Measurements from ENCODE around the gene RUNX2.

The RUNX2 gene

GRCh38 chr6:45644720-45645119 is 316.6 kb downstream of the RUNX2 start:
- Histone ChIP-seq H3K27ac (ENCODE audit: low read depth, low read length, poor library complexity, severe bottlenecking) (no peak overlapping the region), H3F3A (ENCODE audit: insufficient read depth, low read length) (no peaks in the 10 kb centered on the region), H3K4me1 (ENCODE audit: insufficient read depth, low read length, severe bottlenecking) (peaks cover 4% of the 10 kb centered on the region), H3K79me2 (ENCODE audit: insufficient read depth, low read length) (no peaks in the 10 kb centered on the region), H2AFZ (ENCODE audit: low read length) (no peak overlapping the region), H3K27me3 (ENCODE audit: insufficient read depth, low read length) (peaks cover 6% of the 10 kb centered on the region; the same call in 1 of the 2 replicates), H3K9me2 (ENCODE audit: low read depth, low read length) (no peaks in the 10 kb centered on the region), H3K4me3 (ENCODE audit: low read depth, low read length, poor library complexity, severe bottlenecking) (no peak overlapping the region), H3K9ac (ENCODE audit: low read length) (no peak overlapping the region), H3K36me3 (ENCODE audit: insufficient read depth, low read length) (no peaks in the 10 kb centered on the region), H3K9me3 (ENCODE audit: low read length) (no peaks in the 10 kb centered on the region), H3K4me2 (ENCODE audit: low read length) (no peak overlapping the region), H4K20me1 (ENCODE audit: insufficient read depth, low read length) (no peaks in the 10 kb centered on the region)
- no peak for TF ChIP-seq CTCF (IDR thresholded peaks at IDR 0.05; ENCODE audit: low read length)
- TF ChIP-seq EZH2 (IDR thresholded peaks at IDR 0.05; ENCODE audit: borderline replicate concordance, low read length): no peak

GRCh38 chr6:45645302-45645701 is 317.2 kb downstream of the RUNX2 start:
- no peak overlapping the region for H3K9ac ChIP-seq (ENCODE audit: low read length)
- TF ChIP-seq CTCF (IDR thresholded peaks at IDR 0.05; ENCODE audit: low read length): no peak
- no peak for TF ChIP-seq EZH2 (IDR thresholded peaks at IDR 0.05; ENCODE audit: borderline replicate concordance, low read length)
- no peak overlapping the region for H3K4me2 ChIP-seq (ENCODE audit: low read length)
- H3K27me3 ChIP-seq (ENCODE audit: insufficient read depth, low read length): peaks cover 6% of the 10 kb centered on the region; the same call in 1 of the 2 replicates
- no peaks in the 10 kb centered on the region for H3K36me3 ChIP-seq (ENCODE audit: insufficient read depth, low read length)
- H2AFZ ChIP-seq (ENCODE audit: low read length): no peak overlapping the region
- no peak overlapping the region for H3K27ac ChIP-seq (ENCODE audit: low read depth, low read length, poor library complexity, severe bottlenecking)
- H3K79me2 ChIP-seq (ENCODE audit: insufficient read depth, low read length): no peaks in the 10 kb centered on the region
- H3K4me1 ChIP-seq (ENCODE audit: insufficient read depth, low read length, severe bottlenecking): peaks cover 4% of the 10 kb centered on the region
- H4K20me1 ChIP-seq (ENCODE audit: insufficient read depth, low read length): no peaks in the 10 kb centered on the region
- no peak overlapping the region for H3K4me3 ChIP-seq (ENCODE audit: low read depth, low read length, poor library complexity, severe bottlenecking)
- H3K9me3 ChIP-seq (ENCODE audit: low read length): no peaks in the 10 kb centered on the region
- no peaks in the 10 kb centered on the region for H3K9me2 ChIP-seq (ENCODE audit: low read depth, low read length)
- no peaks in the 10 kb centered on the region for H3F3A ChIP-seq (ENCODE audit: insufficient read depth, low read length)

- Histone ChIP-seq H3K9ac (ENCODE audit: low read length) (no peak overlapping the region), H3K9me2 (ENCODE audit: low read depth, low read length) (no peaks in the 10 kb centered on the region), H3K4me2 (ENCODE audit: low read length) (no peak overlapping the region), H3K36me3 (ENCODE audit: insufficient read depth, low read length) (no peaks in the 10 kb centered on the region), H3F3A (ENCODE audit: insufficient read depth, low read length) (no peaks in the 10 kb centered on the region), H4K20me1 (ENCODE audit: insufficient read depth, low read length) (no peaks in the 10 kb centered on the region), H3K9me3 (ENCODE audit: low read length) (no peaks in the 10 kb centered on the region), H3K79me2 (ENCODE audit: insufficient read depth, low read length) (no peaks in the 10 kb centered on the region), H3K4me3 (ENCODE audit: low read depth, low read length, poor library complexity, severe bottlenecking) (no peak overlapping the region), H3K4me1 (ENCODE audit: insufficient read depth, low read length, severe bottlenecking) (peaks cover 4% of the 10 kb centered on the region), H3K27me3 (ENCODE audit: insufficient read depth, low read length) (peaks cover 6% of the 10 kb centered on the region; the same call in 1 of the 2 replicates), H2AFZ (ENCODE audit: low read length) (no peak overlapping the region), H3K27ac (ENCODE audit: low read depth, low read length, poor library complexity, severe bottlenecking) (no peak overlapping the region)
- TF ChIP-seq EZH2 (IDR thresholded peaks at IDR 0.05; ENCODE audit: borderline replicate concordance, low read length) (no peak), CTCF (IDR thresholded peaks at IDR 0.05; ENCODE audit: low read length) (no peak)
Measured at GRCh38 chr6:45647341-45648261, 319.5 kb downstream of the RUNX2 start.

Data from OCI-LY1 (cell line).